GM19351 (cell line): ENCODE measurements around the gene OMA1.

Source experiments
- ATAC-seq: cut with Tn5 transposase; IDR thresholded peaks from one replicate; pipeline ENCODE4 v1.9.1; 2021; ENCODE audit warnings: mild to moderate bottlenecking, moderate library complexity; ENCODE audit not compliant: unreplicated experiment

OMA1 gene

DNA sequence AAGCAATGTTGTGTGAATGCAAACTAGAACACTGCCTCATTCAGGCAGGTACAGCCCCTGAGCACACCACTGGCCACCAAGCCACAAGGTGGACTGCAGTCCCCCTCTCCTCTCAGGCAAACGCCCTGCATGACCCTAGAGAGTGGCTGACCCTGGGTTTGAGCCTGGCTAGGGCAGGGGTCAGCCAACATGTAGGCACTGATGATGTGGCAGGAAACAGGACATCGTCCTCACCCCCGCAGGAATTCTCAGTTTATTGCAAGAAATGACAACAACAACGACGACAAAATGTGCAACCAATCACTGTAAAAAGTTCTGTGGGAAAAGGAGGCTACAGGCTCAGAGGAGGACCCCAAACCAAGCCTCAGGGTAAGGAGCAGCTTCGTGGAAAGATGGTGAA, 81.3 kb downstream of the OMA1 start:
- ATAC-seq, result no peak

DNA sequence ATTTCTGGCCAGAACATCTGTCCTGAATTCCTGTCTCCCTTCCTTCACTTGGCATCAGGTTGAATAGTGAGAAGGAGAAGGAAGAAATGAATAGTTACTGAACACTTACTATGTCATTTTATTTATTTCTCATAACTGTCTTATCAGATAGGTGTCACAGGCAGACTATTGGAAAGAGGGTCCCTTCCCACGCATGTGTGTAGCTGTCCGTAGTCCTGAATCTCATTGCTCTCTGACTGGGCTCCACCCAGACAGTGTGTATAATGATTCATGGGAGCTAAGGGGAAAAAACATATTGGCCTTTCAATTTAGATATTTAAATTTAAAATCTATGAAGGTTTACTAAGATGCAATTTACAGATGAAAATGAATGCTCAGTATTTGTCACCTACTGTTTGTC, 86.1 kb downstream of the OMA1 start:
- no peak for ATAC-seq

DNA sequence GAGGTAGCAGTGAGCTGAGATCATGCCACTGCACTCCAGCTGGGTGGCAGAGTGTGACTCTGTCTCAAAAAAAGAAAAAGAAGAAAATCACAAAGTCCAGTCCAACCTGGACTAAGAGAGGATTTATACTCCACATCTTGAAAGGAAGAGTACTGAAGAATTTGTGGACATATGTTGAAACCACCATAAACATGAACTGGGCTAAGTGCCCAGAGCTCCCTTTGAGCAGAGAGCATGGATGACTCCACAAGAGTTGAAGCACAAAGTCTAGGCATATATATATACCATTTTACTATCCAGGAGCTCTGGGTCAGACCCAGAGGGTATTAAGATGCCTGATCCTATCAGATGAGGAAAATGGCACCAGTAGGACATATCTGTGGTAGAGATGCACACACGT, 86.6 kb downstream of the OMA1 start:
- ATAC-seq, result no peak

DNA sequence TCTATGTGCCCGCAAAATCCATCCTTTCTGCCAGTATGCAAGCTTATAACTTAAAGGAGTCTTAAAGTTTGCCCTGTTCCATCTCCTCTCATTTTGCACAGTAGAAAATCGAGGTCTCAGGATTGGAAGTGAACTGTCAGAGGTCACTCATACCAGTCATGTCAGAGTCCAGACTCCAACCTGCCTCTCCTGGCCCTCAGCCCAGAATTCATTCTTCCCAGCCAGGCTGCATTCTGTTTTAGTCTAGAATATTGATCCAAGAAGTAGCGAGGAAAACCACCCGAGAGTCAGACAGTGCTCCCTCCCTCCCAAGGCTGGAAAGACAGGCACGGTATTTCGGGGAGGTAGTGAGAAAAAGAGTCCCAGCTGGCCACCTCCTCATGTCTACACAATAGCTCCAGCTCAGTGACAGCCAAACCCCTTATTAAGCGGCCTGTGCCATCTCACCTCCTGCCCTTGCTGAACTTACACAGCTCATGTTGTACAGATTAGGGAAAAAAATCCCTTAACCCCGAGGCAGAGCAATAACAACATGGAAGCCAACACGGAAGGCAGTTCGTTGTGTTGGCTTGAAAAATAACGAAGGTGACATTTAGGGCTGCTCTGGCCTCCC, 89.4 kb downstream of the OMA1 start:
- no peak for ATAC-seq

DNA sequence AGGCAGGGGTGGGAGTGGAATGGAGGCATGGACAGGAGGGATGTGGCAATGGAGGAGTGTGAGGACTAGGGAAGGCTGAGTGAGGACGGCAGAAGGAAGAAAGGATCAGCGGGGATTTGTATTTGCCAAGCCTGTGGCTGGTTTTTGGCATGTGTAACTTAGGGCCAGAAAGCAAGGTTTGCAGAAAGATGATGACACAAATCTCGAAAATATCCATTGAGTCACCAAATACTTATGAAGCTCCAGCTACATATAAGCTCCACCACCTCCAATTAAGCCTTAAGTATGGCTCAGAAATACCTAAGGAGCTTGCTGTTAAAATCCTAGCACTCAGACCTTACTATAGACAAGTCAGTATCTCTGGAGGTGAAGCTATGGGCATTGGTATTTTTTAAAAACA, 90.1 kb downstream of the OMA1 start:
- no peak for ATAC-seq

DNA sequence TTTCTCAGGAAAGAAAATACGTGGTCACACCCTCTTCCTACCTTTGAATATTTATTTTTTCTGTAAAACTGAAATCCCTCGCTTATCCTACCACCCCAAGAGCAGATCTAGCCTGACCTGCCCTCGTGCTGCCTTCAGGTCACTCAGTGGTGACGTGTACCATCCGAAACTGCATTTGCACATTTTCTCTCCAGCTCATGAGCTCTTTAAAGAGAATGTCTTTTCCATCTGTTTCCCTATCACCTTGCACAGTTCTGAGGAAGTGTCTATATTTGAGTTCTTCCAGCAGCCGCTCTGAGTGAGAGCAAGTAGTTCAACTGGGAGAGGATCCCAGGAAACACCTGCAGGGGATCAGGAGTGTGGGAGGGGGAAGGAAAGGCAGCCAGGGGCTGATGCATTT, 91.7 kb downstream of the OMA1 start:
- ATAC-seq, result no peak

DNA sequence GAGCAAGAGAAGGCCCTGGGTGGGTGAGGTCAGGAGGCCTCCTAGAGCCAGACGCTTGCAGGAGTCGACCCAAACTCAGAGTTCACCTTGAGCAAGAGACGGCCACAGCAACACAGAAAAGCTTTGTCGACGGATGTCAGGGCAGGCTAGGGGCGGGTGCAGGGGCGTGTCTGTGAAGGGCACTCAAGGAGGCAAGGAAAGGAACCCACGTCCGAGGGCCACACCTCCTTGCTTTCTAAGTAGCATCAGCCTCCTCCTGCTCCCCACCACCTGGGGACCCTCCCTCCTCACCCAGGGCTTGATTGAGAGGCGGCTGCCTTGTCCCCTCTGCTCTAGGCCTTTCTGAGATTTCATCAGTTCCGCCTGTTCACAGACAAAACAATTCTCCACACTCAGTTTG, 92.1 kb downstream of the OMA1 start:
- no peak for ATAC-seq

DNA sequence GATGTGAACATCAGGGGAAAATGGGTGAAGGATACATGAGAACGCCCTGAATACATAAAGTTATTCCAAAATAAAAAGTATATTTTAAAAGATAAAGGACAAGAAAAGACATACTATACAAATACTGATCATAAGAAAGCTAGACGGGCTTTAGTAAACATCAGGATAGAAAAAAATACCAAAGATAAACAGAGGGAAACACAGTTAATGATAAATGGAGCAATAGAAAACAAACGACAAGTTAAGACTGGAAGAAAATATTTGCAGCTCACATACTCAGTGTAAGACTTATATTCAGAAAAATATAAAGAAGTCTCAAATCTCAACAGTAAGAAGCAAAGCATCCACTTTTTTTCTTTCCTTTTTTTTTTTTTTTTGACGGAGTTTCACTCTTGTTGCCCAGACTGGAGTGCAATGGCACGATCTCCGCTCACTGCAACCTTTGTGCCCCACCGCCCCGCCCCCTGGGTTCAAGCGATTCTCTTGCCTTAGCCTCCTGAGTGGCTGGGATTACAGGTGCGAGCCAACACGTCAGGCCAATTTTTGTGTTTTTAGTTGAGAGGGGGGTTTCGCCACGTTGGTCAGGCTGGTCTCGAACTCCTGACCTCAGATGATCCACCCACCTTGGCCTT, 94.8 kb downstream of the OMA1 start:
- ATAC-seq, result no peak

DNA sequence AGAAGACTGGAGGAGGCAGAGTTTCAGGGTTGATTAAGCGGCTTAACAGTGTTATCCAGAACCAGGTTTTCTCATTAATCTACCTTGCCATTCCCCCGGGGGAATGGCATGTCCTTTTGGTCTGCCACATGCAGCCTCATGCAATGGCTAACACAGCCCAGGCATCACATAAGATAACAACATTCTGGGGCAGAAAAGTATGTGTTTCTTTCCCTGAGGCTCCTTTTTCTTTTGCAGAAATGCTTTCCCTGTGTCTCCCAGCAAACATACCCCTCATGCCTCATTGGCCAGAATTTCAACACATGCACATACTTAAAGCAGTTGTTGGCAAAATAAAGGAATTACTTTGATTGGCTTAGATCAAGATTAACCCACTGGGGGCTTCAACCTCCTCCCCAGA, 98.6 kb downstream of the OMA1 start:
- no peak for ATAC-seq

DNA sequence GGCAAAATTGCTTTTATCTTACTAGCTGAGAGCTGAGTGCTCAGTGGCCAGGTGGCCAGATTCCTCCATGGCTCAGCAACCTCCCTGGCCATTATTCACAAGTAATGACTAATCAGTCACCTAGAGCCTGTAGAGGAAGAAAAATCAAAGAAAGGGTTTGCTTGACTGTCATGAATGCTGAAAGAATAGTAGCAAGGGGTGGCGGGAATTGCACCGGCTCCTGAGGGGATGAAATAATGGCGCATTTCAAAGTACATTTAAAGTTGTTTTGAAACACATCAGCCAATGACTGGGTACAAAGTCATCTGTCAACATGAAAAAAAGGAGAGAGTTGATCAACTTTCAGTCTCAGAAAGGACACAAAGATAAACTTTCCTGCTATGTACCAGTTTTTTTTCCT, 99.5 kb downstream of the OMA1 start:
- ATAC-seq, result no peak

DNA sequence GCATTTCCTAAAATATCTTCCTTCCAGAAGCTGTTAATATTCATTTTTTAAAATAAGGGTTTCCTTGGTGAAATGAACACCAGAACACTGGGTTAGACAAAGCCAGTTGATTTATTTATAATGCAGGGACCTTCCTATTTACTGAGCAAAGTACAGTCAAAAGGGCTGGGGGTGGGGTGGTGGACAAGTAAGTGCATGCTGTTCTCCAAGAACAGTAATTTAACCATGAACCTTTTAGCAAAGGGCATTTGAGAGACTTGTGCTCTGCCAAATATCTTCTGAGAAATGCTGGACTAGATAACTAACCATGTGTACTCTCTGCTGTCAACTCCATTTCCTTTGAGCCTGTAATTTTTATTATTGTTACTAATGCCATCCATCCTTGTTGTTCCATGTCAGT, 100.2 kb downstream of the OMA1 start:
- no peak for ATAC-seq

DNA sequence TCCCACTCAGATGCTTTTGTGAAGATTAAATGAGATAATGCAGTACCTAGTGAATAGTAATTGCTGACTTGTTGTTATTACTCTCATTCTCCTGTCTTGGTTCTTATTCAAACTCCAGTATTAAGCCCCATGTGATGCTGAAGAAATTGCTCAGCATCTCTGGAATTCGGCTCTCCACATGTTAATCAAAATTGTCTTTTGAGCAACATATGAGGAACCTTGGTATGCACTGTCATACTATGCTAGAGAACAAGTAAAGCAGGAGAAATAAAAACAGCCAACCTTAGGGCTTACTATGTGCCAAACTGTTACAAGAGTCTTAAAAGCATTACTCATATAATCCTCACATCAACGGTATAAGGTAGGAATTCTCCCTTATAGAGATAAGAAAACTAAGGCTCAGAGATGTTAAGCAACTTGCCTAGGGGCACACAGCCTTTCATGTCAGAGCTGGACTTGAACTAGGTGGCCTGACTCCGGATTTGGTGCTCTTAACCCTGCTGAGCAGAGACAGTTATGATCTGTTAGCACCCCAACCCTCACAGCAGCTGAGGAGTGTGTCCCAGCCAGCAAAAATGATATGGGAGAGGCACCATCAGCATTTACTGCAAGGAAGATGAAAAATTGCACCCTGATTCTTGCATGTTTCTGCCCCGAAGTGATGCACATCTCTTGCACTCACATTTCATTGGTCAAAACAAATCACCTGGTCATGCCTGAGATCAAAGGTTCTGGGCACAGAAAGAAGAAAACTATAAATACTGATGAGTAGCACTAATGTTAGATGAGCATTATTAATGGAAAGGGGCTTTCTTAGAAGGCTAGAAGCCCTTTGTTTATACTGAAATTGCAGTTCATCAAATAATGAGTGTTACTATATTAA, 102.3 kb downstream of the OMA1 start:
- ATAC-seq, result no peak

DNA sequence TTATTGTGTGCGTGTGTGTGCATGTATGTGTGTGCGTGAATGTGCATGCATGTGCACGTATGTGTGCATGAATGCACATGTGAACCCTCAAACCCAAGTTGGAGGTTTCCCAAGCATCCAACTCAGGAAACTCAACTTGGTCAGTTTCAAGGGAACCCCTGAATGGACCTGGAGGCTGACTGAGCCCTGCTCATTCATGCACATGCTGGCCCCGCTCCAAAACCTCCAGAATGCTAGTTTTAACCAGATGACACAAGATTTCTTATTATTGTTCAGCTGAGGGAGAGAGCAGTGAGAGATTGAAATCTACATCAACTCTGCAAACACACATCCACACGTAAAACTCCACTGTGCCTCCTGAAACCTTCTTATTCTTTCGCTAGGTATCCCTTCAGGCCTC, 104.4 kb downstream of the OMA1 start:
- no peak for ATAC-seq

DNA sequence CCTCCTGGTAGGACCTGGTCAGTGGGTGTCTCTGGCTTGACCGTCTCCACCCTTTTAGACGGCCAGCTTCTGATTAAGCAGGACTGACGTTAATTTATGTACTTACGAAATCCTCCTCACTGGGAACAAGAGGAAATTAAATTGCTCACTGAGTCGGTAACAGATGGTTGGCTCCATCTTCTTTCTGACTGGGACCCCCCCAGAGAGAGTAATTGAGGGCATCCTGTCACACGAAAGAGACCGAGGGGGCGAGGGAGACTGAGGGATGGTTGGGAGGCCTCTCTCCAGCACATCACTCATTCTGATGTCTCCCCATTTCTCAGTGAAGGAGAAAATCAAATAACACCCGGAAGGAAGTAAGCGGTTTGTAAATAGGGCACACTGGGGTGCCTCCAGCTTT, 104.8 kb downstream of the OMA1 start:
- ATAC-seq, result no peak

DNA sequence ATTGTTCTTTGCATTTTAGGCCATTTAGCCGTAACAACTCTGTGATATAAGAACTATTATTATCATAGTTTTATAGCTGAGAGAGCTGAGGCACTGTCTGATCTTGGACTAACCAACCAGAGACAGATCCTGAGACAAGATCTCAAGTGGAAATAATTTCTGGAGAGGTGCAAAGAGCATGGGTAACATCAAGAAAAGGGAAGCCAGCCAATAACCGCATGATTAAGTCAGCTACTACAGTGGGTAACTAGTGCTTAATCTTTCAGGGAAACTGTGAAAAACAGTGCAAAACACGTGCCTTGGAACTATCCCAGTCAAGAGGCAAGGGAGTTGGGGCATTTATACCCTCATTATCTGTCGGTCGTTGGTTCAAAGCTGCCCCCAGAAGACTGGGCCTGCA, 105.8 kb downstream of the OMA1 start:
- no peak for ATAC-seq

DNA sequence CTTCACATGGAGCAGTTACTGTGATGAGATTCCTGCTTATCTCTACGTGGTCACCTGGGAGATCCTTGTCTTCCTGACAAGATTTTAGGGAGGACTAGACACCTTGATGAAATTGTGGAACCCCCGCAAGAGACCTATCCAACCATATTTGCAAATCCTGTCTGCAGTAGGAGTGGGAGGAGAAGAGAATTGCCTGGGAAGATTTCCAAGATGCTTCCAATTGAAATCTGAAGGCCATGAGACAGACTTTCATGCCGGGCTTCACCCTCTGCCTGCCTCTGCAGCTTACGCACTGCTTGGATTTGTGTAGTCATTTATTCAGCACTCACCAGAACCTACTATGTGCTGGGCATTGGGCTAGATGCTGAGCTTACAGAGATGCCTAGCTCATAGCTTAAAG, 106.6 kb downstream of the OMA1 start:
- no peak for ATAC-seq

DNA sequence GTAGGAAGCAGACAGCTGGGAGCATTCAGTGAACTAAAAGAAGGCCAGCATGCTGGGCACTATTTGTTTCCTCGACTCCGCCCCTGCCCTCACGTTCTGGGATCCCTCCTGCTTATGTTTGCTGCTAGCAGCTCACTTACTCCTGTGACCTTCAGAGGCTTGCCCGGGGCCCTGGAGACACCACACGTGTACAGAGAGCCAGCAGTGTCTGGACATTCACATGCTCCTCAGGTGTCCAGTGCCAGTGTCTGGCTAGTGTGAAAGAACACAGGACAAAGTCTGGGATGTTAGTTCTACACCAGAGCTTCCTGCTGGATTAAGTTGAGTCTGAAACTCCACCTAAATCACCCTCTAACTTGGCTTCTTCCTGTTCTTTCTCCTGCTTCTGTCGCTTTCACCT, 108.1 kb downstream of the OMA1 start:
- no peak for ATAC-seq

DNA sequence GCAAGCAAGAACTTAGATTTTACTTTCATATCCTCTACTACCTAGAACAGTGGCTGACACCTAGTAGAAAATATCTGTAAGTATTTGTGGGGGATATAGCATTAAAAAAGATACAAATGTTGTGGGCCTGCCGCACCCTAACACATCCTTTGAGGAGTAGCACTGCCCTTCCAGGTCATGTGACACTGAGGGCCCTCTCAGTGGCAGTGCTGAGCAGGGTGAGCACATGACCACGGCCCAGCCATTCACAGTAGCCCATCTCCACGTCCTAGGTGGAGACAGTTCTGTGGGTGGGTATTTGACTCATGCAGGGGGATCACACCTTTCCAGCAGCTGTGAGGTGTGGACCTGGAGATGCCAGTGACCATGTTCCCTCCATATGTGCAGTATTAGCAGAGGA, 108.9 kb downstream of the OMA1 start:
- no peak for ATAC-seq

DNA sequence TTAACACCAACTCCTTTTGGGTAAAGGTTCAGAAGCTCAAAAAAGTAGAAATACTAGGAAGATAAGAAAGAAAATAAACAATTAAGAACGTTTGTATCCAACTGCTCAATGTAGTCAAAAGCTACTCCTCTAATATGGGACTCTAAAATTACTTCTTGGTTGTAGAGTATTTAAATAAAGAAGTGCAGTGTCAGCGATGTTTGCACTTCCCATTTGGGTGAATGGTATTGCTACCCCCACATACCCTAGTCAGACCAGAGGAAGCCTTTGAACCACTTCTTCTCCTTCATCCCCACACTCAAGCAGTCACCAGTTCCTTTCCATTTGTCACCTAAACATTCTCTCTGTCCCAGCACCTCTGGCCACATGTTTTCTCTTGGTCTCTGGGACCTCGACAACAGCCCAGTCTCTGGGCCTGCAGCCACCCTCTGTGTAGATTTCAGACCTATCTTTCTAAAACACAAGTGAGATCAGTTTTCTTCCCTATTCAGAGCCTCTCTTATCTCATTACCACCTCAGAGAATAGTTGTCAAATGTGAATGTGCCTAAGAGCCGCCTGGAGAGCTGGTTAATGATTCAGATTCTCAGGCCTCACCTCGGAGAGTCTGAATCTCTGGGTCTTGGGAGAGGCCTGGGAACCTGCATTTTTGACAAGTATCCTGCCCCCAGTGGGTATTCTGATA, 109.8 kb downstream of the OMA1 start:
- ATAC-seq, result no peak

DNA sequence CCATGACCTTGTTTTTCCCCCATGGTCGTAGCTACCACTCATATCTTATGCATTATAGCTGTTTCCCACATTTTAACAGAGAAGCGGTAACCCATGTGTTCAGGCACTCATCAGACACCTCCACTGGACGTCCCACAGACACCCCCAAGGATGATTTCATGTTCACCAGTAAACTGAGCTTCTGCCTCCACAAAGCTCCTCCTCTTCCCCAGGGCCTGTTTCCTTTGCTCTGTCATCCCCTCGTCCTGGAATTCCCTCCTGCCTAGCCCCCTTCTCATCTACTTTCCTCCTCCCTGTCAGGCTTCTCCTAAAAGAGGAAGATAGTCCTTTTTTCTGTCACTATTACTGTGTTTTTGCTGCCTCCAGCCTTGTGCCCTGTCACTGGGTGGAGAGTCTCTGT, 111.2 kb downstream of the OMA1 start:
- ATAC-seq, result no peak

DNA sequence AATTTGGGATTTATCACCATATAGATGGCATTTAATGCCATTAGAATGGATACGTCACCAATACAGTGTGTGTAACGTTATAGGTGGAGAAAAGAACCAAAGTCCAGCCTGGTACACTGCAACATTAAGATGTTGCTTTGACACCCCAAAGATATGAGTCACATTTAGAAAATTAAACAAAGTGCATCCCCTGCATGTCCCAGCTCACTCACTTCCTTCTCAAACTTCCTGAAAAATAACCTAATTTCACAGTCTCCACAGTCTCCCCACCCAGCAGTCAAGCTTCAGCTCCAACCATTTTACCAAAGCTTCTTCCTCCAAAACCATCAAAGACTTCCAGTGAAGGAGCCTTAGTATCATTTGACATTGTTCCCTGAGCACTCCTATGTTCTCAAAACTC, 111.9 kb downstream of the OMA1 start:
- no peak for ATAC-seq

DNA sequence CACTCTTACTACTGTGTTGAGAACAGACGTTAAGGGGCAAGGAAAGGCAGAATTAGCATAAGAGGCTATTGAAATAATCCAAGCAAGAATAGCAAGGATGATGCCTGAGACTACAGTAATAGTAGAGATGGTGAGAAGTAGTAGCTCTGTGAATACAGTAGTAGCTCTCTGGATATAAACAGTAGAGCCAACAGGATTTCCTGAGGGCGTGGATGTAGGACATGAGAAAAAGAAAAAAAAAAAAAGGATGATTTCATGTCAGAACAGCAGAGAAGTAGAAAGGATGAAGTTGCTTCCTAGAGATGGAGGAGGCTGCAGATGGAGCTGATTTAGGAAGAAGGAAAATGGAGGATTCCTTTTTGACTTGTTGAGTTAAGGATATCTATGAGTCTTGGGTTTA, 112.3 kb downstream of the OMA1 start:
- no peak for ATAC-seq
